GM12891 (cell line): ENCODE results near the gene RPH3AL.

Experiments
- PAX5 ChIP-seq: IDR thresholded peaks from 2 replicates; pipeline ENCODE4 v1.6.1; 2011; ENCODE audit warnings: low read length, moderate library complexity, mild to moderate bottlenecking; ENCODE audit not compliant: insufficient read depth, severe bottlenecking
- POLR2A ChIP-seq: IDR thresholded peaks from 2 replicates; pipeline ENCODE4 v1.6.1; 2011; ENCODE audit warnings: low read depth, low read length, control low read depth
- SPI1 ChIP-seq: IDR thresholded peaks from 2 replicates; pipeline ENCODE4 v1.6.1; 2011; ENCODE audit warnings: low read depth, low read length, control low read depth
- TAF1 ChIP-seq: IDR thresholded peaks from 2 replicates; pipeline ENCODE4 v1.6.1; 2011; ENCODE audit warnings: low read depth, low read length, control low read depth

GRCh38 chr17:353838-354234 is 1.2 kb upstream of the RPH3AL start:
- no peak for TF ChIP-seq POLR2A
- no peak for TF ChIP-seq TAF1
- no peak for TF ChIP-seq SPI1
- TF ChIP-seq PAX5: no peak
